ENCODE results near the gene PPID. TPM values are rescaled to one million over a fixed set of nuclear protein-coding genes. Genes with fewer than 3 reads are reported as not detected.

Gene PPID
- polyA plus RNA-seq, 1 donor from 2014 or later: 65.2 TPM

- no peak overlapping the region for H3K27ac ChIP-seq (ENCODE audit: low read length)
These were observed 18.9 kb downstream of the PPID start for GRCh38 chr4:158704274-158704673.

GRCh38 chr4:158688813-158689212, 34.4 kb downstream of the PPID start:
- H3K27me3 ChIP-seq (ENCODE audit: insufficient read depth, low read depth, low read length): no peaks in the 10 kb centered on the region
- no peak overlapping the region for H3K27ac ChIP-seq (ENCODE audit: low read length)
- no peaks in the 10 kb centered on the region for H4K20me1 ChIP-seq (ENCODE audit: insufficient read depth)
- H3K79me2 ChIP-seq (replicated peaks; ENCODE audit: insufficient read depth, low read length): no peaks in the 10 kb centered on the region
- no peak overlapping the region for H3K4me2 ChIP-seq (ENCODE audit: low read length)
- H3K36me3 ChIP-seq (ENCODE audit: insufficient read depth, low read length): no peaks in the 10 kb centered on the region
- no peaks in the 10 kb centered on the region for H3K9me3 ChIP-seq (ENCODE audit: low read length)
- no peaks in the 10 kb centered on the region for H3K9me2 ChIP-seq (ENCODE audit: insufficient read depth, low read length)
- H2AFZ ChIP-seq (ENCODE audit: low read depth, low read length): no peak overlapping the region
- H3F3A ChIP-seq (ENCODE audit: insufficient read depth, low read length, poor library complexity, severe bottlenecking): no peaks in the 10 kb centered on the region
- TF ChIP-seq POLR2AphosphoS5 (IDR thresholded peaks at IDR 0.05): no peak
- no peak for TF ChIP-seq CTCF (IDR thresholded peaks at IDR 0.05; ENCODE audit: poor library complexity, severe bottlenecking)
- H3K9ac ChIP-seq (ENCODE audit: low read length): no peak overlapping the region
- no peak overlapping the region for H3K4me3 ChIP-seq (ENCODE audit: low read length)

More at GRCh38 chr4:158704274-158704673, 18.9 kb downstream of the PPID start:
- Histone ChIP-seq H3K27me3 (ENCODE audit: insufficient read depth, low read depth, low read length) (no peaks in the 10 kb centered on the region), H3K9ac (ENCODE audit: low read length) (no peak overlapping the region), H3K36me3 (ENCODE audit: insufficient read depth, low read length) (no peaks in the 10 kb centered on the region), H3K79me2 (replicated peaks; ENCODE audit: insufficient read depth, low read length) (no peaks in the 10 kb centered on the region), H2AFZ (ENCODE audit: low read depth, low read length) (no peak overlapping the region), H3K4me3 (ENCODE audit: low read length) (no peak overlapping the region), H3F3A (ENCODE audit: insufficient read depth, low read length, poor library complexity, severe bottlenecking) (no peaks in the 10 kb centered on the region), H3K9me3 (ENCODE audit: low read length) (no peaks in the 10 kb centered on the region), H3K9me2 (ENCODE audit: insufficient read depth, low read length) (no peaks in the 10 kb centered on the region), H4K20me1 (ENCODE audit: insufficient read depth) (no peaks in the 10 kb centered on the region), H3K4me2 (ENCODE audit: low read length) (no peak overlapping the region)
- TF ChIP-seq MXI1 (conservative IDR thresholded peaks at IDR 0.05; ENCODE audit: poor library complexity, severe bottlenecking) (no peak), CTCF (IDR thresholded peaks at IDR 0.05; ENCODE audit: poor library complexity, severe bottlenecking) (no peak), SMC3 (conservative IDR thresholded peaks at IDR 0.05; ENCODE audit: poor library complexity) (no peak), TAF1 (IDR thresholded peaks at IDR 0.05; ENCODE audit: low read depth) (no peak), REST (IDR thresholded peaks at IDR 0.05; ENCODE audit: borderline replicate concordance) (no peak), POLR2AphosphoS5 (IDR thresholded peaks at IDR 0.05) (no peak), EP300 (conservative IDR thresholded peaks at IDR 0.05; ENCODE audit: poor library complexity, severe bottlenecking) (no peak), EZH2 (IDR thresholded peaks at IDR 0.05; ENCODE audit: borderline replicate concordance, insufficient read depth, low read length, poor library complexity, severe bottlenecking) (no peak), RAD21 (conservative IDR thresholded peaks at IDR 0.05) (no peak)

Data from neural cell (in vitro differentiated cells).